T follicular helper cell (primary cell): ENCODE results near the gene SYMPK.

Source experiments
- DNase-seq: peaks from one replicate; pipeline ENCODE4 v3.0.0-alpha.2; 2020; ENCODE audit warnings: low read depth

The SYMPK gene

GRCh38 chr19:45866400-45867176 is 3.6 kb upstream of the SYMPK start:
- no peak for DNase-seq

GRCh38 chr19:45865269-45865948 is 2.5 kb upstream of the SYMPK start:
- DNase-seq: no peak

- DNase-seq: no peak
Observed at GRCh38 chr19:45864629-45865082, 1.7 kb upstream of the SYMPK start.

- DNase-seq: no peak
Observed at GRCh38 chr19:45863840-45864628, 1.1 kb upstream of the SYMPK start, which contains the start of gene FOXA3. Gene FOXA3, plus strand, starts transcription at chr19:45864326. Its CDS starts 131 bp downstream, at chr19:45864457.

GRCh38 chr19:45863335-45863839 is 440 bp upstream of the SYMPK start:
- DNase-seq: no peak

- no peak for DNase-seq
Observed at GRCh38 chr19:45862271-45862563, 730 bp downstream of the SYMPK start.

- no peak for DNase-seq
Observed at GRCh38 chr19:45860359-45861259, 2.3 kb downstream of the SYMPK start.

- no peak for DNase-seq
Observed at GRCh38 chr19:45854167-45854778, 8.7 kb downstream of the SYMPK start.

GRCh38 chr19:45852983-45853382 is 10.0 kb downstream of the SYMPK start:
- no peak for DNase-seq

GRCh38 chr19:45852145-45852750 is 10.7 kb downstream of the SYMPK start:
- DNase-seq: no peak

- DNase-seq: no peak
Observed at GRCh38 chr19:45848922-45849321, 14.0 kb downstream of the SYMPK start.

GRCh38 chr19:45847663-45848062 is 15.3 kb downstream of the SYMPK start:
- DNase-seq: no peak

GRCh38 chr19:45842198-45842597 is 20.7 kb downstream of the SYMPK start:
- DNase-seq: no peak

GRCh38 chr19:45834970-45835369 is 28.0 kb downstream of the SYMPK start:
- DNase-seq: no peak

GRCh38 chr19:45828945-45829344 is 34.0 kb downstream of the SYMPK start:
- DNase-seq: no peak

- no peak for DNase-seq
Observed at GRCh38 chr19:45828523-45828922, 34.4 kb downstream of the SYMPK start.

GRCh38 chr19:45827459-45828093 is 35.4 kb downstream of the SYMPK start:
- DNase-seq: no peak

GRCh38 chr19:45826934-45827333 is 36.0 kb downstream of the SYMPK start:
- DNase-seq: no peak

GRCh38 chr19:45825917-45826893 is 36.7 kb downstream of the SYMPK start:
- DNase-seq: no peak
